AG09319 (cell line): ENCODE measurements around the gene INSYN1.

Experiments
- DNase-seq: peaks from one replicate; pipeline ENCODE4 v3.0.0-alpha.2; 2010; ENCODE audit warnings: low read depth; ENCODE audit errors: extremely low read depth
- TF ChIP-seq, protein P1 (sequence below): IDR thresholded peaks from 2 replicates; pipeline ENCODE4 v1.5.1; 2011; ENCODE audit warnings: low read depth, mild to moderate bottlenecking, inconsistent platforms, low read length, moderate library complexity

Gene INSYN1

DNA sequence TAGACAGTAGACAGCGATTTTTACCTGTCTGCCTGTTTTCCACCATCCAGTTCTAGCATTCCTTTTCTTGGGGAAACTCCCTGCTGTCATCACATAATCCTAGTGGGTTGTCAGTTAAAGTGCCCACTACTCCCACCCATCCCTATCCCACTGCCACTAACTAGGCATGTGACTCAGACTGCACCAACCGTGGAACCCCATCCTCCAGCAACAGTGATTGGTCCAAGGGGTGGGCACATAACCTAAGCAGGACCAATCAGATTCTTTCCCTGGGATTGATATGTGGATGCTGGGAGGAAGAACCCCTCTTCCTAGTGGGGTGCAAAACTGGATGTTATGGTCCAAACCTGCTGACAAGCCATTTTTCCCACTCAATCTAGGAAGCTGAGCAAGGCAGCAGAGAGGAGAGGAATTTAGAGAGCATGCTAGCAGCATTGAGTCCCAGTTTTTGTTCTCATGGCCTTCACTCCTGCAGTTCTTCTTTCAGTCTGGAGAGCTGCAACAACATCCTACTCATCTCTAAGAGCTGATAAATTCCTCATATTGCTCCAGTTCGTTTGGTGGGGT, 3.9 kb upstream of the INSYN1 start:
- no peak for DNase-seq

DNA sequence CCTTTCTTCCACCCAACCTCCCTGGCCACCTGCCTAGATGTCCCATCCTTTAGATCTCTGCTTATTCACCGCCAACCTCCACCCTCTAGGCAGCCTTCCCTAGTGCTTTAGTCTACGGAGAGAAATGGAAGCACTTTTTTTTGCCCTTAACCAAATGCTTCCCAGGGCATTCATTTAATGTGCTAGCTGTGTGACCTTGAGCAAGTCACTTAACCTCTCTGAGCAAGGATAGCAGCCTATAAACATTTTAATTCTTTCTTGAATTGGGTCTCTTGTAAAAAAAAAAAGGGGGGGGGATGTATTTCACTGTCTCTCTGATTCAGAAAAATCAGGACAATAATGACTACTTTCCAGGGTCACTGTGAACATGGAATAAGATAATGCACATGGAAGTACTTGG, 3.2 kb upstream of the INSYN1 start:
- TF ChIP-seq, protein P1, sequence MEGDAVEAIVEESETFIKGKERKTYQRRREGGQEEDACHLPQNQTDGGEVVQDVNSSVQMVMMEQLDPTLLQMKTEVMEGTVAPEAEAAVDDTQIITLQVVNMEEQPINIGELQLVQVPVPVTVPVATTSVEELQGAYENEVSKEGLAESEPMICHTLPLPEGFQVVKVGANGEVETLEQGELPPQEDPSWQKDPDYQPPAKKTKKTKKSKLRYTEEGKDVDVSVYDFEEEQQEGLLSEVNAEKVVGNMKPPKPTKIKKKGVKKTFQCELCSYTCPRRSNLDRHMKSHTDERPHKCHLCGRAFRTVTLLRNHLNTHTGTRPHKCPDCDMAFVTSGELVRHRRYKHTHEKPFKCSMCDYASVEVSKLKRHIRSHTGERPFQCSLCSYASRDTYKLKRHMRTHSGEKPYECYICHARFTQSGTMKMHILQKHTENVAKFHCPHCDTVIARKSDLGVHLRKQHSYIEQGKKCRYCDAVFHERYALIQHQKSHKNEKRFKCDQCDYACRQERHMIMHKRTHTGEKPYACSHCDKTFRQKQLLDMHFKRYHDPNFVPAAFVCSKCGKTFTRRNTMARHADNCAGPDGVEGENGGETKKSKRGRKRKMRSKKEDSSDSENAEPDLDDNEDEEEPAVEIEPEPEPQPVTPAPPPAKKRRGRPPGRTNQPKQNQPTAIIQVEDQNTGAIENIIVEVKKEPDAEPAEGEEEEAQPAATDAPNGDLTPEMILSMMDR, result no peak

More for the DNA sequence above, 3.9 kb upstream of the INSYN1 start:
- TF ChIP-seq, protein P1, result no peak

DNA sequence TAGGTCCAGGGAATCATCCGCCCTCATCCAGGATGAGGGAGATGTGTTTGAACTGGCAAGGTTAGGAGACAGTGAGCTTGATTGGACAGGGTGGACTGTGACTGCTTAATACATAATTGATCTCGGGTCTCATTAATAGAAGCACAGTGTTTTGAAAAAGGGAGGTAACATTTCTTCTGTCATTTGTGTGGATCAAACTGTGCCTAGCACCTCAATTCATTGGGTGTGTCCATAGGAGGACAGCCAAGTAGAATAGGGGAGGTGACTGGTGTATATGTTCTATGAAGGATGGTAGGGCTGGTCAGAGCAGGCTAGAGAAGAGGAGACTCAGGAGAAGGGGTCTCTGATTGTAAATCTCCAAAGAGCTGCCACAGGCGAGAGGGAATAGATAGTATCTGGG, 2.8 kb upstream of the INSYN1 start:
- DNase-seq, result no peak
- TF ChIP-seq, protein P1, result no peak

More for the DNA sequence above, 3.2 kb upstream of the INSYN1 start:
- DNase-seq, result no peak

DNA sequence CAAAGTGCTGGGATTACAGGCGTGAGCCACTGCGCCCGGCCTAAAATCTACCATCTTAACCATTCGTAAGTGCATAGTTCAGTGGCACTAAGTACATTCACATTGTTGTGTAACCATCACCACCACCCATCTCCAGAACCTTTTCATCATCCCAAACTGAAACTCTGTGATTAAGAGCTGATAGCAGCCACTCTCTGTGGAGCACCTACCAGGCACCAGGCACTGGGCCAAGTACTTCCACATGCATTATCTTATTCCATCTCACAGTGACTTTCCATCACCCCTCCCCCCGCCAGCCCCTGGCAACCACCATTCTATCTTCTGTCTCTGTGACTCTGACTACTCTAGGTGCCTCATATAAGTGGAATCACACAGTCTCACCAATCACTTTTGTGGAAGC, 2.3 kb upstream of the INSYN1 start:
- TF ChIP-seq, protein P1, result no peak
- DNase-seq, result no peak

DNA sequence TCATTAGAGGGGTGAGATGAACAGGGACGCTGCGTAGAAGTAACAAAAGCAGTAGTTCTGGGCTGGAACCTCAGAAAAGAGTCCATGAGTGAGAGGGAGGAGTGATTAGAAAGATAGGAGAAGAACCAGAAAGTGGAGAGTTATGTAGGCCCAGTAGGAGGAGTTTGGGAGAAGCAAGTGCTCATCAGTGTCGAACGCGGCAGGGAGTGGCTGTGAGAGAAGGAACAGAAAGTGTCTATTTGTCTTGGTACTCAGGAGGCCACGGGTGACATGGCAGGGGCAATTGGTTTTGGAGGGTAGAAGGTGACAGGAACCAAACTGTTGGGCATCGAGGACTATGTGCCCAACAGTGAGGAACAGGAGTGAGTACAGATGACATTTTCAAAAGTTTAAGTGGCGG, 1.3 kb upstream of the INSYN1 start:
- DNase-seq, result no peak
- TF ChIP-seq, protein P1, result no peak

DNA sequence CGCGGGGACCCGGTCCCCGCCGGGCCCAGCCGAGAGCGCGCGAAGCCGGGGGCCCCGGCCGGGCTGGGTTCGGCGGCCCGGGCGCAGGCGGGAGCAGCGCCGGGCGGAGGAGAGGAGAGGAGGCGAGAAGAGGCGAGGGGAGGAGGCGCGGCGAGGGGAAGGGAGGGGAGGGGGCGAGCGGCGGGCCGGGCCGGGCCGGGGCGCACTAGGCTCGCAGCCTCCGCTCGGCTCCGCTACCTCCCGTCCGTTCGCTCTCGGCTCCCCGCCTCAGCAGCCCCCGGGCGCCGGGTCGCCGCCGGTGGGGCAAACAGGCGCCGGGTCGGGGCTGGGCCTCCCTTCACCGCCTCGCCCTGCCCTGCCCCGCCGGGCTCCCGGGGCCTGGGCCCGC, 351 bp downstream of the INSYN1 start:
- no peak for DNase-seq
- TF ChIP-seq, protein P1, result no peak

DNA sequence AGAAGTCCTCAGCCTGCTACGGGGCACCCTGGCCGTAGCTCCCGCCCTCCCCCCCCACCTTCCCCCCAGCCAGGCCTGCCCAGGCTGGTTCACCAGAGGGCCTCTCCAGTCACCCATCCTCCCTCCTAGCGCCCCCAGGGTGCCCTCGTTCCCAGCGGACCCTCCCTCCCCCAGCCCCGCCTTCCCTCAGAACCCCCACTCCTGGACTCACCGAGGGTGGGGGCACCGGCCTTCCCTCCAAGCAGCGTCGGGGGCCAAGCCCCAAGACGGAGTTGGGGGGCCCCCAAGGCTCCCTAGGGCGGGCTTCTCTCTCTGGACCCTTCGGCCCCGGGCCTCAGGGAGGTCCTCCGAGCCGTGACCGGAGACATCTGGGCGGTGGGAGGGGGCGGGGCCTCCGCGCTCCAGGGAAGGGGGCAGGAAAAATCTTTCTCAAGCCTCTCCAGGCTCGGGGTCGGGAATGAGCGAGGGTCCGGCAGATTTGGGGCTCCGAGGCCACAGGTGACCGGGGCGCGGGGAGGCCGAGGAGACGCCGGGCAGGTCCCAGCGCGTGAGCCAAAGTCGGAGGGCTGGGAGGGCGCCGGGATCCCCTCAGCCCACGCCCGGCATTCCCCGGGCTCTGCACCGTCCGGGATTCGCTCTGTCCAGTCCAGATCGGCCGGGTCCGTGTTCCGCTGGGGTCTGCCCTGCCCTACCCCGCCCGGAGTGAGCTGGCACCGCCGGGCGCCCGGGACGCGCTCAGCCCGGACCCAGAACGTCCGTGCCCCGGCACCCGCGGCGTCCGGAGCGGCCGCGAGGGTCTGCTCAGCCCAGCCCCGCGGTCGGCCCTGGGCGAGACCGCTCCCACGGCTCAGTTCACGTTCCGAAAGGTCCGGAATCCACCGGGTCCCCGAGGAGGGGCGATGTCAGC, 999 bp downstream of the INSYN1 start:
- no peak for DNase-seq
- TF ChIP-seq, protein P1, result no peak
